Subcutaneous adipose tissue (tissue), 4 donors: ENCODE measurements around the gene SEC23A. TPM values are rescaled to one million over a fixed set of nuclear protein-coding genes. Genes with fewer than 3 reads are reported as not detected.

Experiments
- total RNA-seq, 4 donors: library from RNA; depleted of rRNA; stranded (reverse); fragments of >200 nt; gene quantifications; one replicate each; pipeline ENCODE4 v1.1.0, GENCODE V29; 2016
- TF ChIP-seq, protein P1 (sequence below): fragments of 450-650 bp; IDR thresholded peaks from one replicate; pipeline ENCODE4 v1.5.1; 2016; ENCODE audit warnings: low read depth, mild to moderate bottlenecking, control low read depth, antibody characterized with exemption, moderate library complexity

The SEC23A gene
- total RNA-seq, 4 donors from 2014 or later, result 90.8 to 154 (median 97.7) TPM

- TF ChIP-seq, protein P1, sequence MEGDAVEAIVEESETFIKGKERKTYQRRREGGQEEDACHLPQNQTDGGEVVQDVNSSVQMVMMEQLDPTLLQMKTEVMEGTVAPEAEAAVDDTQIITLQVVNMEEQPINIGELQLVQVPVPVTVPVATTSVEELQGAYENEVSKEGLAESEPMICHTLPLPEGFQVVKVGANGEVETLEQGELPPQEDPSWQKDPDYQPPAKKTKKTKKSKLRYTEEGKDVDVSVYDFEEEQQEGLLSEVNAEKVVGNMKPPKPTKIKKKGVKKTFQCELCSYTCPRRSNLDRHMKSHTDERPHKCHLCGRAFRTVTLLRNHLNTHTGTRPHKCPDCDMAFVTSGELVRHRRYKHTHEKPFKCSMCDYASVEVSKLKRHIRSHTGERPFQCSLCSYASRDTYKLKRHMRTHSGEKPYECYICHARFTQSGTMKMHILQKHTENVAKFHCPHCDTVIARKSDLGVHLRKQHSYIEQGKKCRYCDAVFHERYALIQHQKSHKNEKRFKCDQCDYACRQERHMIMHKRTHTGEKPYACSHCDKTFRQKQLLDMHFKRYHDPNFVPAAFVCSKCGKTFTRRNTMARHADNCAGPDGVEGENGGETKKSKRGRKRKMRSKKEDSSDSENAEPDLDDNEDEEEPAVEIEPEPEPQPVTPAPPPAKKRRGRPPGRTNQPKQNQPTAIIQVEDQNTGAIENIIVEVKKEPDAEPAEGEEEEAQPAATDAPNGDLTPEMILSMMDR, result no peak
Measured at GRCh38 chr14:39113685-39114072, 10.6 kb upstream of the SEC23A start.

GRCh38 chr14:39109893-39110715 lies 7.1 kb upstream of the SEC23A start:
- TF ChIP-seq, protein P1, result no peak

- TF ChIP-seq, protein P1, result no peak
Measured at GRCh38 chr14:39108791-39109190, 5.8 kb upstream of the SEC23A start.

DNA sequence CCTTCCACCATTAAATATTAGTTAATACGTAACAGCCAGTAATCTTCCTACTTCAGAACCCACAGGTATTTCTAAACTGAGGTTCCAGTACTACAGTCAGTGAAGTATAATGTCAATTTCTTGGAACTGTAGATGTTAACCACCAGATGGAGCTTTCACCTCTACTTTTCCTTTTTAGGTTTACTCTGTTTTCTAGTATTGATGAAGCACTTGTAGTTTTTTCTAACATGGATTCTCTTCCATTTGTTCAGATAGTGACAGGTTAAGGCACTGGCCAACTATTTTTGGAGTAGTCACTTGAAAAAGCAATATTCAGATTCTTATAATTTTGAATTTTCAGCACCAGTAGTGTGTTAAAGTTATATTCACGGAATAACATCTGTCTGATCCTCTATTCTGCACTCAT lies 4.6 kb upstream of the SEC23A start:
- TF ChIP-seq, protein P1, result no peak

- TF ChIP-seq, protein P1, result no peak
Measured at GRCh38 chr14:39102265-39102968, 618 bp downstream of the SEC23A start.

DNA sequence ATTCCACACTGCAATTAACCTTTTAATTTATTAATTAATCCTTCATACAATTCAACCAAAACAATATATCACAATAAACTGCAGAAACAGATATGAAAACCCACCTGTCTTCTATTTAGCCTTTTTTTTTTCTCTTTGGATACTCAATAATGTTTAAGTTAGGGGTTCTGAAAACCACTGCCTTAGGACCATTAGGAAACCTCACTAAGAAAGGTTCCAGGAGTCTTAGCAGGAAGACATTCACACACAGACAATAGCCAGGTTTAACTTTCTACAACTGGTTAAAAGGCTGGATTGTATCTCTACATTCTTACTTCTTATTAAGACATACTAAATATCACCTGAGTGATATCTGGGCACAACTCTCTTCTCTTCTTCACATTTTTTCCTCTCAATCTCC lies 3.3 kb downstream of the SEC23A start:
- TF ChIP-seq, protein P1, result no peak

GRCh38 chr14:39097159-39097558 lies 5.9 kb downstream of the SEC23A start:
- TF ChIP-seq, protein P1, result no peak
